Lung microvascular endothelial cell (primary cell): ENCODE data around the gene ABCA9. TPM values are rescaled to one million over a fixed set of nuclear protein-coding genes. Genes with fewer than 3 reads are reported as not detected.

Experiments used
- DNase-seq, 2 donors: peaks; one replicate each; pipeline versions ENCODE4 v3.0.0 to v3.0.0-alpha.2; 2010; ENCODE audit warnings: low read depth in 2 of 2
- total RNA-seq: library from RNA; depleted of rRNA; stranded (reverse); fragments of >200 nt; gene quantifications from 2 replicates; pipeline ENCODE4 v1.2.1, GENCODE V29; 2014

Gene ABCA9
- total RNA-seq, 1 donor from 2014 or later: 1.8 TPM

DNA sequence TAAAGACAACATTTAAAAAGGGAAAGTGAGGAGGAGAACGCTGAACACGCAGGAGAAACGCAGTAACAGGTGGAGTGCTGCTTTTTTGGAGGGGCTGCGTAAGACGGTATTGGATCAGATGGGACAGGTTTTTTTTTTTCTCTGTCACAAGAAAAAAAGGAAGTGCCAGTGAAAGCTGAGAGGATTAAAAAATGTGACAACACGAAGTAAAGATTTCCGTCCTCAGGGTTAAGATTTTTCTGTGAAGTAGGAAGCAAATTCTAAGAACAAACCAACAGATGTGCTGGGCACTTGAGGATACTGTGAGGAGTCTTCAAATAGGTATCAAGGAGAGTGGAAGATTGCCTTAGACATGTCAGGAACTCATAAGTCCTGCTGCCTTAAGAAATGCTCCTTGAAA lies 5.8 kb upstream of the ABCA9 start:
- DNase-seq: no peak

DNA sequence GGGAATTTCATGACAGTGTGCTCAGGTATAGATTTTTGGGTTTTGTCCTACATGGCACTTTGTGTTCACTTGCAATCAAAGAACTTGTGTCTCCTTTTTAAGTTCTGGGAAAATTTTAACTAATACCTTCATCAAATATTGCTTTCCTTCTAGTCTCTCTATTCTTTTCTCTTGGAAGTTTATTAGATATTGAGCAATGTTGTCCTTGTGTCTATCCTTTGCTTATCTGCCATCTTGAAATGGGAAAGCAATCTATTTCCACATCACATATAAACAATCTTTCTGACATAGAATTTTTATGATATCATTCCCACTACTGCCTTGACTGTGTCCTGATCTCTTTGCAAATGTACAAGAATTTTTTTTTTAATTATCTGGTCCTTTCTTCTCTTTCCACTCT lies 4.4 kb upstream of the ABCA9 start:
- no peak for DNase-seq

DNA sequence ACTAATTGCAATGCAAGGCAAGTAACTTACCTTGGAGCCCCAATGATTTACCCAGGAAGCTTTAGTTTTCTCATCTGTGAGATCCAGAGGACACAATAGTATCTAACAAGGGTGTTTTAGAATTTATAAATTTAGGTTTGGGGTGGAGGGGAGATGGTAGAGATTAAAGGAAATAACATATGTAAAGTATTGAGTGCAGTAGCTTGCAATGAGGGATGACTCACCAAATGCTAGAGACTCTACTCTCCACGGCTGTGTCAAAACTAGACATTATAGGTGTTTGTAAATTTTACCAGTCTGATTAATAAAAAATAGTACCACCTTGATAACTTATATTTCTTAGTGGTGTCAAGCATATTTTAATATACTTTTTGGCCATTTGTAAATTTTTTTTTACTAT lies 3.7 kb upstream of the ABCA9 start:
- no peak for DNase-seq

DNA sequence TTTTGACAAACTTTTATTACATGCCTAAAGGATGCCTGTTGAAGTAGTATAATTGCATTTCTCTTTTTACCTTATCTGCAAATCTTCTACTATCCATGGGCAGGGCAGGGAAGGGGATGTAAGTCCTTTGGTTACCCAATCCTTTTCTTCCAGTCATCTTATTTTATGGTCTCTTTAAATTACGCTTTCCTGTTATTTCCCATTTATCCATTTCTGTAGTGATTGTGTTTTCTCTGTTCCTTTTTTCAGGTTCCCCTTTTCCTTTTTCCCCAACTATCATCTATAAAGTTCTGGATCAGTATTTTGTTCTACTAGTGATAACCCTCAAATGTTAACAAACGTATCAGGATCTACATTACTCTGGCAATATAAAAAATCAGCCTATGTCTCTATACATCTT lies 3.3 kb upstream of the ABCA9 start:
- DNase-seq: no peak

DNA sequence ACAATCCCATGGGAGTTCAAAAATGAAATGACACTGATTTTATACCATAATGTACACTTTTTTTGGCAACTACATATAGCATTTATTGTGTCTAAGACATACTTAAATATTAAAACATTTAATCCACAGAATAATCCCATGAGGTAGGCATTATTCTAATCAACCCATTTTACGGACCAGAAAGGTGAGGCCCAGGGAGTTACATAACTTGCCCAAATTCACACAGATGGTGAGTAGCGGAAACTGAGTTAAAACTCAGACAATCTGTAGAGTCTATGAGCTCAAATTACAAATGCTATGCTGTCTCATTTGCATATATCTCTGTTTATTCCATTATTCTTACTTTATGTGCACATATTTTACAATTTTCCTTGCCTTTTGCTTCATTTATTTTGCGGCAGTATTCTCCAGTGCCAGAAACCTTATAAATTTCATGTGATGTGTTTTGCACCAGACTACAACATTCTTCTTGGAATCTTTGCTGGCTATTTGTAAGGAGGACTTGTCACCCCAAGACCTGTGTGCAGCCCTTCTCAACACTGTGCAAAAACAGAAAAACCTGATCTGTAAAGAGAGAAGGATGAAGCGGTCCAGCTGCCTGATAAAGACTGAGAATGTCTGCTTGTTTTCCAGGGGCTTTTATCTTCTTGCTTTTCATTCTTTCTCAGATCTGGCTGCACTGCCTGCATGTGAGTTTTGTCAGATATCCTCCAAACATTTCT lies 2.3 kb upstream of the ABCA9 start:
- no peak for DNase-seq

DNA sequence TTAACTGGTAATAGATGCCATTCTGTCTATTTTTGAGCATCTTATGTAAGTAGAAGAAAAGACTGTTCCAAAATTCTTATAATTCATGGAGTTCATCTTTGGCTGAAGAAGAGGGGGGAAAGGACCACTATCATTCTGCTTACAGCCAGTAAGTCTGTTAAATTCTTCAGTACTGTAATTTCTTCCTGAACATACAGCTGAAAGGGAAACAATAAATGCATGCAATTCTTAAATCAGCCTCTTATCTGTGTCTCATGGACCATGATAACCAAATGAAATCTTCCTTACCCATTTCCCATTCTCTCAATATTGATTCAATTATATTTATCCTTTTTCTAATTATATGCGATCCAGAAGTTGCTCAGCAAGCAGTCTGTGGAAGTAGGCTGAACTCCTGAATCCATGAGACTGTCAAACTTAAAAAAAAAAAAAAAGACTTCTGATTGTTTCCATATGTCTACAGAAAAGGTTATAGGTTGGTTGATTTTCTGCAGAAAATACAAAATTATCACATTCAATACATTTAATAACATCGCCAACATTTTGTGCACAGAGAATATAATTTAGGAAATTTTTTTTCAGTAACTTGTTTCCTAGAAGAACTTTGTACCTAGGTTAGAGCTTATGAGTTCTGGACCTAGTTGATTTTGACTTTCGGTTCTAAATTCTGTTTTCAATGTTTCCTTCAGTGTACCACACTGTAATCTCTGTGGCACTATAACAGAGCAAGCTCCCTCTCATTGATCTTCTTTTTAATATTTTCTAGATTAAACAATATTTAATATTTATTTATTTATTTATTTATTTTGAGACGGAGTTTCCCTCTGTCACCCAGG lies 1.2 kb upstream of the ABCA9 start:
- DNase-seq: no peak

DNA sequence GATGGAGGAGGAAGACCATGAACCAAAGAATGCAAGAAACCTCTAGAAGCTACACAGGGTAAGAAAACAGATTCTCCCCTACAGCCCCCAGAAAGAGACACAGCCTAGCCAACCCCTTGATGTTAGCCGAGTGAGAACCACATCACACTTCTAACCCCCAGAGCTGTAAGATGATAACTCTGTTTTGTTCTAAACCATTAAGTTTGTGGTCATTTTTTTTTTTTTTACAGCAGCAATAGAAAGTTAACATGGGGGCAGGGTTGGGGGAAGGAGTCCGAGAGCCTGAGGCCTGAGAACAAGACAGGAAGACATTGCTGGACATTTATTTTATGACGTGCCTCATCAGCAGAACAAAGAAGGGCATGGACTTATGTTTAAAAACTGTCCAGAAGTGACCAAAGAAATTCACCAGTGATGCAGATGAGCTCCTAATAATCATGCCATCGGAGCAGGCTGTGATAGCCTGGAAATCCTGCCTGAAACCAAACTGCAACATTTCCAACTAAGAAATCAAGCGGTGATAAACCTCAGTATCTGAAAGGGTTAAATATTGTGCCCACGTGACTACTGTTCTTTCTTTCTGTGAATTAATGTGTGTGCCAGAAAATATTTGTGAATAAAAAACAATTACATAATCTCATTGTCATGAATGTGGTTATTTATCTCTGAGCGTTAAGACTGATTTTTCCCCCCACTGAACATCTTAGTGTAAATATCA lies 1.1 kb downstream of the ABCA9 start:
- no peak for DNase-seq

DNA sequence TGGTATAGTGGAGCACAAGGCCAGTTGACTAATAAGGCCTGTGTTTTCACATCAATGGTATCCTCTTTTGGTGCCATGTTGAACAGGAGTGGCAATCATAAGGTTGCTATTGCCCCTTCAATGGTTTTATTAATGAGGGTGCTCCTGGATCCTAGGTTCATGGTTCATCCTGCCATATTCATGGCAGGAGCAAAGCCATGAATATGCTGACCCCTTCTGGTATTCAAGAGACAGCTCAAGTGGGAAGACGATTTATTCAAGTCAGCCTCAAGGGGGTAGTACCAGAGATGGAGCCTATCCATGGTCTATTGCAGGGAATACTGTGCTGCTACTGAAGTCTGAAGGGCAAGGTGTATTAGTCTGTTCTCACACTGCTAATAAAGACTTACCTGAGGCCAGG lies 2.6 kb downstream of the ABCA9 start:
- no peak for DNase-seq

DNA sequence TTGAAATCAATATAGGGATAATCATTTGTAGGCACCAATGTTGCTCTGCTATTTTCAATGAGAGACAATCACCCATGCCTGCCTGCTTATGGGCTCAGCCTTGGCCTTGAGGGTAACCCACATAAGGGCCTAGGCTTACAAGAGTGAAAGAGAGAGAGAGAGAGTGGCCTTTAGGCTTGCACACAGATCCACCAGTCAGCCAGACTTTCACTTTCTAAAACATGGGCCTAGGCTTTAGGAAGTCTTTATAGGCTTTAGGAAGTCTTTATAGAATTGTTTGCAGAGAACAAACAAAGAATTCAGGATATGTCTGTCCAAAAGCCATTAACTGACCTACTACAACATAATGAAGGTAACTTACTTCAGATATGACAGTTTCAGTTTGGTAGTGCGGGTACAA lies 3.4 kb downstream of the ABCA9 start:
- DNase-seq: peak; percentile 14 to 32

DNA sequence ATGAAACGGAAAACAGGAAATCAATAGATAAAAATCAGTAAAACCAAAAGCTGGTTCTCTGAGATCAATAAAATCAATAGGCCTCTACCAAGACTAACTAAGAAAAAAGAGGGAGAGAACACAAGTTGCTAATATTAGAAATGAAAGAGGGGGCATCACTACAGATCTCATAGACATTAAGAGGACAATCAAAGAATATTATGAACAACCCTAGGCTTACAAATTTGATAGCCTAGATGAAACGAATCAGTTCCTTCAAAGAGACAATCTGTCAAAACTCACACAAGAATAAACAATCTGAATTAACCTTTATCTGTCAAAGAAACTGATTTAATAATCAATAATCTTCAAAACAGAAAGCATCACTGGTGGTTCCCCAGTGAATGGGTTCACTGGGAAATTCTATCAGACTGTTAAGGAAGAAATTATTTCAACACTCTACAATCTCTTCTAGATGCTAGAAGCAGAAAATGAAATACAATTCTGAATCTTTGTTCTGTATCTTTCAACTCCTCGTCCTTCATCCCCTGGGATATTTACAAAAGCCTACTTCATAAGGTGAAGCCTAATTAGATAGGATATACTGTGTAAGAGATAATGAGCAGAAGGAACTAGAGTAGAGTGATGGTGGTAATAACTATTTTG lies 4.4 kb downstream of the ABCA9 start:
- DNase-seq: no peak

DNA sequence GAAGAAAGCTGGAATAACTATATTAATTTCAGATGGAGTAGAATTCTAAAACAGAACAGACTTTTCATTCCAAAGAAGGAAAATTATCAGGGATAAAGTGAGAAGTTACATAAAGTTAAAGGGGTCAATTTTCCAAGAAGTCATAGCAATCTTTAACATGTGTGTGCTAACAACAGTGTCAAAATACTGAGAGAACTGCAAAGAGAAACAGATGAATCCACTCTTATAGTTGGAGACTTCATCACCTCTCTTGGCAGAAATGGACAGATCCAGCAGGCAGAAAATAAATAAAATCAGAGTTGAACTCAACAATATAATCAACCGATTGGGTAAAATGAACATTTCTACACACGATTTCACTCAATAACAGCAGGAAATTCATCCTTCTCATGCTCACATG lies 5.4 kb downstream of the ABCA9 start:
- no peak for DNase-seq

DNA sequence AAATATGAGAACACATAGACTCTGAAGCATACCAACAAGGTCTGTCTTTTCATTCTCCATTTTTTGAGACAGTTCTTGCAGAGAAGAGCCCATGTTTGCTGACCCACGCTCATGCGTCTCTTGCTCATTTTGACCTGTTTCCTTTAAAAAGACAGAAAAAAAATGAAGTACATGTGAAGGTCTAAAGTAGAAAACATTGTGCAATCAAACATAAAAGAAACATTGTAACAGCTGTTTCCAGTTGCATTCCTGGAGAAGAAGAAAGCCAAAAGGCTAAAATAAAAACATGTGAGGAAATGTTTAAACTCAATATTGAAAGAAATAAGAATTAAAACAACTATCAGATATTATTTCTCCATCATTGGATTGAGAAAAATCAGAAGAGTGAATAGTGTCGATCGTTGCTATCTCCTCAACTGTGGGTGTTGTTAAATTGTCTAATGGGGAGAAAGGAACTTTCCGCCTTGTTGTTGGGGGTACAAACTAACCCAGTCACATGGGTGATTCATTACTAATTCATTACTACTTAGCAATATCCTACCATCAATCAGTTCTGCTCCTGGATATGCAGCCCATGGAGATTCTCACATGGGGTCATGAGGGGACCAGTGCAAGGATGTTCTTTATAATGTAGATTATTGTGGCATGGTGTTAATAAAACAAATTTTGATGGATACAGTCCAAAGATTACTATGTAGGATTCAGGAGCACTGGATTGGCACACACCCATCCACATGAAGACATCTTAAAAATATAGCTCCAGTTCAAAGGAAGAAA lies 9.5 kb downstream of the ABCA9 start:
- DNase-seq: peak; percentile 5 to 46

DNA sequence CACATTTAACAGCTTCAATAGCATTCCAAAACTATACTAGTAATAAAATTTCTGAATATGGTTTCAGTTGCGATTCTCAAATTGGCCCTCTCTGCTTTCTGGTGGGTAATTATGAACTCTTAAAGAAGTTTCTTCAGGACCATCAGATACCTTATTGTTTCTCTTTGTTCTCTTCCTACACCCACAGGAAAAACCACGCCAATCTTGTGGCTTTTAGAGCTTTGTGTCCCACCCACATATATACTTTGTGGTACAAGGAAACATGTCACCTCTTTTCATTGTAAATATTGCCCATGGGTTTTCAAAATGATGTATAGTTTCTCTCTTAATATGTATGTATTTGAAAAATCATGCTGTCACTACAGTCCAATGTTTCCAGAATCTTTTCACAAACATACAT lies 12.1 kb downstream of the ABCA9 start:
- DNase-seq: no peak

DNA sequence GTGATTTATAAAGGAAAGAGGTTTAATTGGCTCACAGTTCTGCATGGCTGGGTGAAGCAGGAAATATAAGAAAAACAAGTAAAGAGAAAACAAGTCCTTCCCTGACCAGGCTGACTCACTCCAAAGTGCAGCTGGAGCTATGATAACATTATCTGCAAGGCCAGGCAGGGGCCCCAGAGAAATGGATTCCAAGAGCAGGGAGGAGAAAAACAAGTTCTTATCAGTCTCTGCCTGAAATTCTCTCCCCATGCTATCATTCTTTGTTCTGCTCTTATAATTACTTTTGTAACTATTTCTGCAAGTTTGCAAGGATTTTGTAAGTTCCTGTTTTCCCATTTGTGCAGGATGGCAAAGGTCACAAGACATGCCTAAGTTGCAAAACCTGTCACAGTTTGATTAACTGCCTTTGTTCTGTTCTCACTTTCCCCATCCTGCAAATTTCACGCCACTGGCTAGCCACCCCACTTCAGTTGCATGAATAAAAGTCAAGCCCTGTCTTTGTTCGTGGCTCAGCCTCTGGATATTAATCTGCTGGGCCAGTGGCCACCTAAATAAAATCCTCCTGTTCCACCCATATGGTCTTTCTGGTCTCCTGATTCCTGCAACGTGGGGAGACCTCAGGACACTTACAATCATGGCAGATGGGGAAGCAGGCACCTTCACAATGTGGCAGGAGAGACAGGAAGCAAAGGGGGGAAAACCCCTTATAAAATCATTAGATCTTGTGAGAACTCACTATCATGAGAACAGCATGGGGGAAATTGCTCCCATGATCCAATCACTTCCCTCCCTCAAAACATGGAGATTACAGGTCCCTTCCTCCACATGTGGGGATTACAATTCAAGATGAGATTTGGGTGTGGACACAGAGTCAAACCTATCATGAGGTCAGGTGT lies 13.1 kb downstream of the ABCA9 start:
- DNase-seq: peak; percentile 64 to 97

DNA sequence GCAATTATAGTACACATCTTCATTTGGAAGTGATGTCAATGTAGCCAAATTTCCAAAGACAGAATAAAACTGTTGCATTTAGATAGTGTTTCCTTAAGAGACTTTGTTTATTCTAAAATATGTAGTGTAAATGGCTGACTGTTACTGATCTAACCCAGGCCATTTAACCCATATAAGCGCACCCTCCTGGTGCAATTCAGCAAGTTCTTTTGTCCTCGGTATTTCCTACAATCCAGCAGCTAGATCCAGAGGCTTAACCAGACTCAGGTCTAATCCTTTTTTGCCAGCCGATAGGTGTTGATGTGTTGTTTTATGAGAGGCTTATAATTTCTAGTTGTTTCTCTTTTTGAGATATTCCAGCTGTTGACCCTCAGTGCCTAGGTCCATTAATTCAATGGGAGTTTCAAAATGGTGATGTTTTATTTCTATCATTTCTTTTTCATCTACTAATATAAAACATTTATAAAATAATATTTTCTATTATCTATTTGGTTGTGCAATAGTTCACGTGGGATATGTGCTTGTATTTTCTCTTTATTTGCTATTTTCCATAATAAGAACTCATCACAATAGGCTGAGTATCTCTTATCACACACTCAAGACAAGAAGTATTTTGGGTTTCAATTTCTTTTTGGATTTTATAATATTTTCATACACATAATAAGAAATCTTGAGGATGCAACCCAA lies 14.5 kb downstream of the ABCA9 start:
- DNase-seq: no peak

DNA sequence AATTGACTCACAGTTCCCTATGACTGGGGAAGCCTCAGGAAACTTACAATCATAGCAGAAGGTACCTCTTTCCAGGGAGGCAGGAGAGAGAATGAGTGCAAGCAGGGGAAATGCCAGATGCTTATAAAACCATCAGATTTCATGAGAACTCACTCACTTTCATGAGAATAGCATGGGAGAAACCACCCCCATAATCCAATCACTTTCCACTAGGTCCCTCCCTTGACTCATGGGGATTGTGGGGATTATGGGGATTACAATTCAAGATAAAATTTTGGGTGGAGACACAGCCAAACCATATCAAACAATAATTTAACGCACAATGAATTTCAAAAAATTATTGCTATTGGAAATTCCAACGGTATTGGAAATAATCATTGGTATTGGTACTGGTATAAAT lies 15.1 kb downstream of the ABCA9 start:
- no peak for DNase-seq

DNA sequence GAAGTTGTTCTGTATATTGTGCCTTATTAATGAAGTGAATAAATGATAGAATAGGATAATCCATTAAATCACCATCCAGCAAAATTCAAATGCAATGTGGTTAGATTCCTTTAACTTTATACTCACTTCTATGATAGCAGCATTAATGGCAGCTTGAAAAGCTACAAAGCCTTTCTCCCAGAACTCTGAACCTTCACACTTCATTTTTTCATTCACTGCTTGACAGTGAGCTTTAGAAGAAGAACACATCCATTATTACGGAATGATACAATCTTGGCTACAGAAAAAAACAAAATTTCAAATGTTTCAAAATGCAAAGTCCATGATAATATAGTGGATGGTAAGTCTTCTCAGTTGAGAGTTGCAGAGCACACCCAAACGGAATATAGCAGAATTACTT lies 16.4 kb downstream of the ABCA9 start:
- no peak for DNase-seq

DNA sequence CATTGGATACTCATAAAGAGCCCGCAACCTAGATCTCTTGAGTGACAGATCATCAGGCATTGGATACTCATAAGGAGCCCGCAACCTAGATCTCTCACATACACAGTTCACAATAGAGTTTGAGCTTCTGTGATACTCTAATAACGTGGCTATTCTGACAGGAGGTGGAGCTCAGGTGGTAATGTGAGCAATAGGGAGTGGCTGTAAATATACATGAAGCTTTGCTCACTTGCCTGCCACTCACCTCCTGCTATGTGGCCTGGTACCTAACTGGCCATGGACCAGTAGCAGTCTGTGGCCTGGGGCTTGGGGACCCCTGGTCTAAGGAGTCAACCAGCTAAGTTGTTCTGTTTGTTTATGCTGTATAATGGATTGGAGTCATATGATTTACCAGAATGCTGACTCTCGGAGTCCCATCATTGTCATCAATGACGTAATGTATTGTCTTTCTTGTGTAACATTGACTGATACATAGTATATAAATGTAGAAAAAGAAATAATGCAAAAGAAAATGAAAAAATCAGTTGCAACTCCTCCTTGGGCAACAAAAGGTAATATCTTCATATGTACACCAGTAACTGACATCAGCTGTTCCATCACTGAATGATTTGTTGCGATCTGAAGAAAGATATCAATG lies 17.5 kb downstream of the ABCA9 start:
- DNase-seq: no peak

DNA sequence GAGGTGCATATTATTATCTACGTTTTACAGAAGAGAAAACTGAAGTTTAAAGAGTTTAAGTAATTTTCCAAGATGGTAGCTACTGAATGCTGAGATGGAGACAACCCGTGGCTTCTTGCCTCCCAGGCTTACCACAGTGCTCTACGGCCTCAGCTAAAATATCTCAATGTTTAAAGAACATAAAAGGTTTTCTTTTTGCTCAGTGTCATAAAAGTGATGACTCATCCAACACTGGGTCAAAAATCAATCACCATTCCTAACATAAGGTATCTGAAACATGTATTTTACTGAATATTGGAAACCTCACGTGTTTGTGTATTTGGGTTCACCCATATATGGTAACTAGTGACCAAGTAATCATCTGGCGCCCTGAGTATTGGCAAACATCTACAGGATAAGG lies 18.4 kb downstream of the ABCA9 start:
- no peak for DNase-seq
